Trophoblast cell (in vitro differentiated cells and primary cell): Measurements from ENCODE around the gene CD2. TPM values are rescaled to one million over a fixed set of nuclear protein-coding genes. Genes with fewer than 3 reads are reported as not detected.

ENCODE experiments used
- DNase-seq, 2 donors: peaks; one replicate each; pipeline ENCODE4 v3.0.0-alpha.2; 2016
- H2AFZ ChIP-seq: 2 replicates; pipeline ENCODE4 v1.6.1; 2013; ENCODE audit warnings: low read length, moderate library complexity, mild to moderate bottlenecking; ENCODE audit not compliant: insufficient read depth, poor library complexity
- H2AK5ac ChIP-seq: 2 replicates; pipeline ENCODE4 v1.6.1; 2013; ENCODE audit warnings: mild to moderate bottlenecking, low read length
- H2BK120ac ChIP-seq: 2 replicates; pipeline ENCODE4 v1.6.1; 2013; ENCODE audit warnings: low read length, mild to moderate bottlenecking, moderate library complexity; ENCODE audit not compliant: insufficient read depth, poor library complexity
- H2BK12ac ChIP-seq: 2 replicates; pipeline ENCODE4 v1.6.1; 2013; ENCODE audit warnings: mild to moderate bottlenecking, low read length, moderate library complexity
- H2BK5ac ChIP-seq: 2 replicates; pipeline ENCODE4 v1.6.1; 2013; ENCODE audit warnings: low read length, low read depth, moderate library complexity, mild to moderate bottlenecking; ENCODE audit not compliant: poor library complexity
- H3K14ac ChIP-seq: 2 replicates; pipeline ENCODE4 v1.6.1; 2013; ENCODE audit warnings: mild to moderate bottlenecking, low read length
- H3K18ac ChIP-seq: 2 replicates; pipeline ENCODE4 v1.6.1; 2013; ENCODE audit warnings: mild to moderate bottlenecking, low read length
- H3K23ac ChIP-seq: 2 replicates; pipeline ENCODE4 v1.6.1; 2013; ENCODE audit warnings: low read length
- H3K27ac ChIP-seq: 2 replicates; pipeline ENCODE4 v1.5.1; 2013; ENCODE audit warnings: low read depth, mild to moderate bottlenecking, inconsistent platforms, low read length, moderate library complexity
- H3K27me3 ChIP-seq: 2 replicates; pipeline ENCODE4 v1.6.1; 2013; ENCODE audit warnings: inconsistent platforms, mild to moderate bottlenecking, low read length, moderate library complexity; ENCODE audit not compliant: insufficient read depth
- H3K36me3 ChIP-seq, 2 experiments: 1 replicate in 1 of 2; 2 replicates in 1 of 2; pipeline ENCODE4 v1.6.1; 2013; ENCODE audit warnings: low read length in 2 of 2, mild to moderate bottlenecking in 2 of 2, moderate library complexity in 1 of 2; ENCODE audit not compliant: insufficient read depth in 2 of 2, control insufficient read depth in 1 of 2
- H3K4ac ChIP-seq: 2 replicates; pipeline ENCODE4 v1.6.1; 2013; ENCODE audit warnings: low read depth, mild to moderate bottlenecking, low read length, moderate library complexity
- H3K4me1 ChIP-seq, 2 experiments: 1 replicate in 1 of 2; 2 replicates in 1 of 2; pipeline ENCODE4 v1.6.1; 2013; ENCODE audit warnings: low read length in 2 of 2, mild to moderate bottlenecking in 2 of 2, moderate library complexity in 1 of 2; ENCODE audit not compliant: insufficient read depth in 2 of 2, control insufficient read depth in 1 of 2
- H3K4me2 ChIP-seq: 2 replicates; pipeline ENCODE4 v1.6.1; 2013; ENCODE audit warnings: inconsistent platforms, mild to moderate bottlenecking, low read length, moderate library complexity
- H3K4me3 ChIP-seq: 2 replicates; pipeline ENCODE4 v1.5.1; 2013; ENCODE audit warnings: mild to moderate bottlenecking, low read depth, low read length, inconsistent platforms
- H3K79me1 ChIP-seq: one replicate; pipeline ENCODE4 v1.6.1; 2013; ENCODE audit warnings: low read length
- H3K79me2 ChIP-seq: 2 replicates; pipeline ENCODE4 v1.6.1; 2013; ENCODE audit warnings: low read length, mild to moderate bottlenecking; ENCODE audit not compliant: control insufficient read depth, insufficient read depth, poor library complexity
- H3K9ac ChIP-seq: 2 replicates; pipeline ENCODE4 v1.6.1; 2013; ENCODE audit warnings: mild to moderate bottlenecking, low read length
- H3K9me3 ChIP-seq: 2 replicates; pipeline ENCODE4 v1.6.1; 2013; ENCODE audit warnings: low read depth, mild to moderate bottlenecking, control low read depth, inconsistent platforms, low read length; ENCODE audit not compliant: insufficient read depth
- H4K12ac ChIP-seq: 2 replicates; pipeline ENCODE4 v1.6.1; 2013; ENCODE audit warnings: low read depth, mild to moderate bottlenecking, low read length, moderate library complexity
- H4K8ac ChIP-seq: 2 replicates; pipeline ENCODE4 v1.6.1; 2013; ENCODE audit warnings: low read depth, mild to moderate bottlenecking, low read length, moderate library complexity
- H4K91ac ChIP-seq: one replicate; pipeline ENCODE4 v1.6.1; 2013; ENCODE audit warnings: low read depth, mild to moderate bottlenecking, low read length, moderate library complexity
- WGBS: extraction: QIAGEN DNeasy Blood & Tissue Kit; methylation state at CpG from one replicate; pipeline ENCODE4 v1.1.7; 2013; ENCODE audit warnings: missing lambda C conversion rate; ENCODE audit not compliant: insufficient read length, insufficient coverage; ENCODE audit errors: extremely low coverage; 5-methylcytosine and 5-hydroxymethylcytosine counted together
- polyA plus RNA-seq: library from polyadenylated mRNA; stranded (reverse); fragments of 200-250 nt; gene quantifications from 2 replicates; pipeline ENCODE4 v1.2.3, GENCODE V29; 2013

The CD2 gene
- not detected in 2 replicates for polyA plus RNA-seq

DNA sequence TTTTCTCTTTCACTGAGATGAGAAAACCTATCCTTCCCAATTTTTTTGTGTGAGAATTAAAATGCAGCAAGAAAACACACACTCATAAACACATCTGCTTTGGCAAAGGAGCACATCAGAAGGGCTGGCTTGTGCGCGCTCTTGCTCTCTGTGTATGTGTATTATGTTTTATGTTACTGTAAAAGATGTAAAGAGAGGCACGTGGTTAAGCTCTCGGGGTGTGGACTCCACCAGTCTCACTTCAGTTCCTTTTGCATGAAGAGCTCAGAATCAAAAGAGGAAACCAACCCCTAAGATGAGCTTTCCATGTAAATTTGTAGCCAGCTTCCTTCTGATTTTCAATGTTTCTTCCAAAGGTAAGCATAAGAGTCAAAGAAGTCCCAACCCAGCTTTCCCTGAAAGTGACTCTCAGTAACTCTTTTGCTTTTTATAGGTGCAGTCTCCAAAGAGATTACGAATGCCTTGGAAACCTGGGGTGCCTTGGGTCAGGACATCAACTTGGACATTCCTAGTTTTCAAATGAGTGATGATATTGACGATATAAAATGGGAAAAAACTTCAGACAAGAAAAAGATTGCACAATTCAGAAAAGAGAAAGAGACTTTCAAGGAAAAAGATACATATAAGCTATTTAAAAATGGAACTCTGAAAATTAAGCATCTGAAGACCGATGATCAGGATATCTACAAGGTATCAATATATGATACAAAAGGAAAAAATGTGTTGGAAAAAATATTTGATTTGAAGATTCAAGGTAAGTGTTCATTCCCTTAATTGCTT lies at the start of gene CD2:
CD2 (plus strand) TSS at position 233 of the 780 bp plus-strand sequence; CDS start at position 296, 63 bp downstream.
- H4K91ac ChIP-seq, result no peak within 1 kb of the TSS
- H2AFZ ChIP-seq, result no peak within 1 kb of the TSS
- no peak within 1 kb of the TSS for H3K18ac ChIP-seq
- H3K23ac ChIP-seq, result no peak within 1 kb of the TSS
- H2BK12ac ChIP-seq, result no peak within 1 kb of the TSS
- H3K79me2 ChIP-seq, result no peaks in the 10 kb centered on the region
- H3K9ac ChIP-seq, result no peak within 1 kb of the TSS
- H2BK5ac ChIP-seq, result no peak within 1 kb of the TSS
- H3K27me3 ChIP-seq, result no peaks in the 10 kb centered on the region
- no peak within 1 kb of the TSS for H3K14ac ChIP-seq
- no peak within 1 kb of the TSS for H3K27ac ChIP-seq
- no peaks in the 10 kb centered on the region for H3K36me3 ChIP-seq
- H4K12ac ChIP-seq, result no peak within 1 kb of the TSS
- H3K4me3 ChIP-seq, result no peak within 1 kb of the TSS
- DNase-seq, result no peak
- H3K4me2 ChIP-seq, result no peak within 1 kb of the TSS
- H2BK120ac ChIP-seq, result no peak within 1 kb of the TSS
- peaks cover 1% of the 10 kb centered on the region for H3K79me1 ChIP-seq
- no CpG with 5 or more reads among the region's 7 CpGs for WGBS
- H3K4me1 ChIP-seq, result peaks cover 2 to 3% of the 10 kb centered on the region in 2 experiments
- no peak within 1 kb of the TSS for H3K4ac ChIP-seq
- no peak within 1 kb of the TSS for H4K8ac ChIP-seq
- H2AK5ac ChIP-seq, result no peak within 1 kb of the TSS
- H3K9me3 ChIP-seq, result no peaks in the 10 kb centered on the region

DNA sequence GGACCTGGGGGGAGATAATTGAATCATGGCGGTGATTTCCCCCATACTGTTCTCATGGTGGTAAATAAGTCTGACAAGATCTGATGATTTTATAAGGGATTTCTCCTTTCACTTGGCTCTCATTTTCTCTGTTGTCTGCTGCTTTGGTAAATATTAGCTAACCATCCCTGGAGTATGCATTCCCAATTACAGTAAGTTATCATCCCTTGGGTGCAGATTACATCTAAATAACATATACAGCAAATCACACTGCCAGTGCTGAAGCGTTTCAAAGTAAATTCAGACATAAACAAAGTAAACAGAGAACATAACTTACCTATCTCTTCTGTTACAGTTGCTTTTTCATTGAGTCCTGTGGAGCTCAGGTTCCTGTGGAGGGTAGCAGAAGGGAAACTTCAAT lies 48.1 kb upstream of the CD2 start:
- Histone ChIP-seq H2AK5ac (no peak overlapping the region), H3K14ac (no peak overlapping the region)

DNA sequence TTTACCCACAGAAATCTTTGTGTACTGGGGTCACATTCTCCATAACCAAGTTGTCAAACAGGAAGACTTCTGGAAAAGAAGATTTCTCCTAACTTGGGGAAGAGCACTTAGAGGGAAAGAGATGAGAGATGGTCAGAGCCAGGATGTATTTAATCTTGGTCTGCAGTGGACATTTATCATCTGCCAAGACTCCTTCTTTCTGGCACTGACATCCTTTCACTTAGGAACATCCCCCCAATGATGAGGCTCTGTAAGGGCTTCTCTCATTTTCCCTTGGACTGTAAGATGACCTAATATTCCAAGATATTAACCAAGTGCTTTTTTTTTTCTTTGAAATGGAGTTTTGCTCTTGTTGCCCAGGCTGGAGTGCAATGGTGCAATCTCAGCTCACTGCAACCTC lies 47.4 kb upstream of the CD2 start:
- no peak overlapping the region for H3K4me3 ChIP-seq
- no peak overlapping the region for H3K9ac ChIP-seq
- DNase-seq, result no peak
- no peak overlapping the region for H3K4ac ChIP-seq
- no peaks in the 10 kb centered on the region for H3K79me2 ChIP-seq
- no peaks in the 10 kb centered on the region for H3K79me1 ChIP-seq
- H2AFZ ChIP-seq, result no peak overlapping the region
- no peak overlapping the region for H3K18ac ChIP-seq
- no peak overlapping the region for H3K23ac ChIP-seq
- no peaks in the 10 kb centered on the region for H3K36me3 ChIP-seq
- no peak overlapping the region for H3K27ac ChIP-seq
- no peak overlapping the region for H2BK120ac ChIP-seq
- no peak overlapping the region for H4K8ac ChIP-seq
- peaks cover 2% of the 10 kb centered on the region for H3K9me3 ChIP-seq
- peaks cover 12 to 20% of the 10 kb centered on the region in 2 experiments for H3K4me1 ChIP-seq
- H2BK12ac ChIP-seq, result no peak overlapping the region
- no peak overlapping the region for H3K14ac ChIP-seq
- H3K27me3 ChIP-seq, result no peaks in the 10 kb centered on the region
- no peak overlapping the region for H3K4me2 ChIP-seq
- H4K91ac ChIP-seq, result no peak overlapping the region
- H4K12ac ChIP-seq, result no peak overlapping the region
- no peak overlapping the region for H2BK5ac ChIP-seq
- H2AK5ac ChIP-seq, result no peak overlapping the region

More for the DNA sequence above, 48.1 kb upstream of the CD2 start:
- H3K4me1 ChIP-seq, result peaks cover 10 to 18% of the 10 kb centered on the region in 2 experiments
- no peak overlapping the region for H3K9ac ChIP-seq
- no peak overlapping the region for H4K91ac ChIP-seq
- H4K12ac ChIP-seq, result no peak overlapping the region
- no peak overlapping the region for H3K4me3 ChIP-seq
- H3K27ac ChIP-seq, result no peak overlapping the region
- no CpG with 5 or more reads among the region's 2 CpGs for WGBS
- H3K27me3 ChIP-seq, result no peaks in the 10 kb centered on the region
- no peak overlapping the region for H3K4ac ChIP-seq
- H3K23ac ChIP-seq, result no peak overlapping the region
- H4K8ac ChIP-seq, result no peak overlapping the region
- H3K9me3 ChIP-seq, result peaks cover 2% of the 10 kb centered on the region
- H3K79me2 ChIP-seq, result no peaks in the 10 kb centered on the region
- H3K79me1 ChIP-seq, result no peaks in the 10 kb centered on the region
- H3K36me3 ChIP-seq, result no peaks in the 10 kb centered on the region
- H2BK12ac ChIP-seq, result no peak overlapping the region
- H3K18ac ChIP-seq, result no peak overlapping the region
- no peak overlapping the region for H2AFZ ChIP-seq
- no peak overlapping the region for H2BK5ac ChIP-seq
- no peak overlapping the region for H2BK120ac ChIP-seq
- no peak overlapping the region for H3K4me2 ChIP-seq
- no peak for DNase-seq

DNA sequence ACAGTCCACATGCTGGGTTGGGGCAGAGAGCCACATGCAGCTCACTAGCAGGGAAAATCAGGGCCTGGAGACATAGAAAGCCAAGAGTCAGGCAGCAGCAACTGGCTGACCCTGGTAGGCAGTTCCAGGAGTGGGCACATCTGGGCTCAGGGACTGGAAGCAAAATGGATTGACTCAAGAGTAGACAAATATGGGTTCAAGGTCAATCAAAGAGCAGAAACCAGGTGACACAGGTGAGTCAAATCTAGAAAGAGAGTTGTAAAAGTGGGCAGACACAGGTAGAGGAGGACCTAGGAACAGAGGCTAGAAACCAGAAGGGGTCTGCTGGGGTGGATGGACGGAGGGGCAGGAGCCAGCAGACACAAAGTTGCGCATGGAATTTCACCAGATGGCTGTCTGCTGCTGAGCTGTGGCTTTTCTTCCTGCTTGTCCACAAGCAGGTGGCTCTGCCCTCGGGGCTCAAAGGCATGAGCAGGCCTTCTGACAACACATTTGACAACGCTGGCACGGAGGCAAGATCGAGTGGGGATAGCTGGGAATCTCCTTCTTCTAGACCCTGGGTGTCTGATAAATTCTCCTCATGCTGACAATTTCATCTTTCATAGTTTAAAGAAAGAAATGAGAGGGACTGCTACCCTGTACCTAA lies 45.9 kb upstream of the CD2 start:
- H2BK5ac ChIP-seq, result no peak overlapping the region
- H3K36me3 ChIP-seq, result no peaks in the 10 kb centered on the region
- H2AK5ac ChIP-seq, result no peak overlapping the region
- H3K27ac ChIP-seq, result no peak overlapping the region
- H3K79me1 ChIP-seq, result no peaks in the 10 kb centered on the region
- H4K8ac ChIP-seq, result no peak overlapping the region
- no peak overlapping the region for H3K4ac ChIP-seq
- peak; percentile 39 to 66 for DNase-seq
- H4K91ac ChIP-seq, result no peak overlapping the region
- no peaks in the 10 kb centered on the region for H3K79me2 ChIP-seq
- H4K12ac ChIP-seq, result no peak overlapping the region
- peak overlapping the region; percentile 59 for H2BK12ac ChIP-seq
- no CpG with 5 or more reads among the region's 6 CpGs for WGBS
- peak overlapping the region; percentile 0 for H3K18ac ChIP-seq
- peaks cover 2% of the 10 kb centered on the region for H3K9me3 ChIP-seq
- H3K9ac ChIP-seq, result no peak overlapping the region
- H3K4me1 ChIP-seq, result peaks cover 12 to 20% of the 10 kb centered on the region in 2 experiments
- no peaks in the 10 kb centered on the region for H3K27me3 ChIP-seq
- no peak overlapping the region for H3K4me2 ChIP-seq
- H3K23ac ChIP-seq, result no peak overlapping the region
- no peak overlapping the region for H3K14ac ChIP-seq
- H2AFZ ChIP-seq, result no peak overlapping the region
- no peak overlapping the region for H2BK120ac ChIP-seq
- H3K4me3 ChIP-seq, result no peak overlapping the region
